Epithelial cell of proximal tubule (primary cell): ENCODE measurements around the gene CDH4. TPM values are rescaled to one million over a fixed set of nuclear protein-coding genes. Genes with fewer than 3 reads are reported as not detected.
"Not testable (repeated sequence)": the region's sequence is repeated elsewhere in the genome, so short reads cannot be mapped to it uniquely, and the experiment has no call there.

Experiments
- DNase-seq: peaks from one replicate; pipeline ENCODE4 v3.0.0-alpha.2; 2011; ENCODE audit warnings: low read depth
- H3K4me3 ChIP-seq: 2 replicates; pipeline ENCODE4 v1.5.1; 2011; ENCODE audit warnings: low read depth, mild to moderate bottlenecking, low read length
- CTCF ChIP-seq: conservative IDR thresholded peaks from 2 replicates; pipeline ENCODE4 v1.5.1; 2012; ENCODE audit warnings: low read depth, mild to moderate bottlenecking, low read length
- total RNA-seq: library from RNA; depleted of rRNA; stranded (reverse); fragments of >200 nt; gene quantifications from 2 replicates; pipeline ENCODE4 v1.2.3, GENCODE V29; 2015

Gene CDH4
- total RNA-seq, 1 donor from 2014 or later = 17.1 TPM

- no peak for DNase-seq
- no peak overlapping the region for H3K4me3 ChIP-seq
- no peak for TF ChIP-seq CTCF
Observed at GRCh38 chr20:61271312-61272231, 19.5 kb downstream of the CDH4 start.

- H3K4me3 ChIP-seq, DNase-seq: not testable (repeated sequence)
Observed at GRCh38 chr20:61273024-61273423, 21.0 kb downstream of the CDH4 start.

- not testable (repeated sequence) for H3K4me3 ChIP-seq
Observed at GRCh38 chr20:61273666-61274065, 21.6 kb downstream of the CDH4 start.

GRCh38 chr20:61274326-61274725 is 22.3 kb downstream of the CDH4 start:
- no peak overlapping the region for H3K4me3 ChIP-seq
- DNase-seq = no peak
- no peak for TF ChIP-seq CTCF

More at GRCh38 chr20:61273666-61274065, 21.6 kb downstream of the CDH4 start:
- DNase-seq = not testable (repeated sequence)

- TF ChIP-seq CTCF = no peak
- DNase-seq = no peak
- no peak overlapping the region for H3K4me3 ChIP-seq
Observed at GRCh38 chr20:61278296-61278695, 26.2 kb downstream of the CDH4 start.

- H3K4me3 ChIP-seq = no peak overlapping the region
- no peak for TF ChIP-seq CTCF
- no peak for DNase-seq
Observed at GRCh38 chr20:61279621-61280150, 27.6 kb downstream of the CDH4 start.

- TF ChIP-seq CTCF = no peak
- DNase-seq = no peak
- no peak overlapping the region for H3K4me3 ChIP-seq
Observed at GRCh38 chr20:61280217-61280980, 28.3 kb downstream of the CDH4 start.
